ENCODE data around the gene STIM2. TPM values are rescaled to one million over a fixed set of nuclear protein-coding genes. Genes with fewer than 3 reads are reported as not detected.

STIM2 gene
- total RNA-seq, 4 donors from 2014 or later: 17.2 to 71.4 (median 20.7) TPM

GRCh38 chr4:27057053-27057452 is 196.4 kb downstream of the STIM2 start:
- H3K36me3 ChIP-seq: no peaks in the 10 kb centered on the region
- H3K4me3 ChIP-seq: no peak overlapping the region
- H3K4me1 ChIP-seq: peaks cover 0 to 7% (median 0%) of the 10 kb centered on the region in 4 donors
- intact Hi-C loops (cut with DNase I; ENCODE audit: low total_unique reads) (no loop called here), in situ Hi-C loops (cut with MboI; ENCODE audit: low pct_ligation_motif_present in 1 of 4, low pct_unique_long_range_greater_than_20kb in 1 of 4, low sequenced_read_pairs in 3 of 4) (loop anchor here in 1 of 4 donors (25.0 kb wide), 1 partner anchor 255 kb away; no protein-coding TSS in a partner anchor)
- TF ChIP-seq POLR2AphosphoS5 (IDR thresholded peaks at IDR 0.05) (no peak), POLR2A (IDR thresholded peaks at IDR 0.05) (no peak)
- peak; percentile 29 for DNase-seq
- H3K27ac ChIP-seq: no peak overlapping the region
- H3K27me3 ChIP-seq: peaks cover 3% of the 10 kb centered on the region
- WGBS, 2 donors (ENCODE audit: low coverage in 1 of 2): 65 to 75% methylated on average over 9 to 10 of the region's 10 CpGs
- H3K9me3 ChIP-seq: no peaks in the 10 kb centered on the region

- intact Hi-C loops (cut with DNase I; ENCODE audit: low total_unique reads) (no loop called here), in situ Hi-C loops (cut with MboI; ENCODE audit: low pct_ligation_motif_present in 1 of 4, low pct_unique_long_range_greater_than_20kb in 1 of 4, low sequenced_read_pairs in 3 of 4) (loop anchor here in 1 of 4 donors (25.0 kb wide), 1 partner anchor 255 kb away; no protein-coding TSS in a partner anchor)
- 78% methylated on average over 6 of the region's 6 CpGs; no CpG with 5 or more reads in 1 of the 2 donors for WGBS, 2 donors (ENCODE audit: low coverage in 1 of 2)
- Histone ChIP-seq H3K4me1 (peaks cover 0 to 7% (median 0%) of the 10 kb centered on the region in 4 donors), H3K27ac (no peak overlapping the region), H3K9me3 (no peaks in the 10 kb centered on the region), H3K36me3 (no peaks in the 10 kb centered on the region), H3K27me3 (peaks cover 3% of the 10 kb centered on the region), H3K4me3 (no peak overlapping the region)
- no peak for DNase-seq
- TF ChIP-seq, protein P1, sequence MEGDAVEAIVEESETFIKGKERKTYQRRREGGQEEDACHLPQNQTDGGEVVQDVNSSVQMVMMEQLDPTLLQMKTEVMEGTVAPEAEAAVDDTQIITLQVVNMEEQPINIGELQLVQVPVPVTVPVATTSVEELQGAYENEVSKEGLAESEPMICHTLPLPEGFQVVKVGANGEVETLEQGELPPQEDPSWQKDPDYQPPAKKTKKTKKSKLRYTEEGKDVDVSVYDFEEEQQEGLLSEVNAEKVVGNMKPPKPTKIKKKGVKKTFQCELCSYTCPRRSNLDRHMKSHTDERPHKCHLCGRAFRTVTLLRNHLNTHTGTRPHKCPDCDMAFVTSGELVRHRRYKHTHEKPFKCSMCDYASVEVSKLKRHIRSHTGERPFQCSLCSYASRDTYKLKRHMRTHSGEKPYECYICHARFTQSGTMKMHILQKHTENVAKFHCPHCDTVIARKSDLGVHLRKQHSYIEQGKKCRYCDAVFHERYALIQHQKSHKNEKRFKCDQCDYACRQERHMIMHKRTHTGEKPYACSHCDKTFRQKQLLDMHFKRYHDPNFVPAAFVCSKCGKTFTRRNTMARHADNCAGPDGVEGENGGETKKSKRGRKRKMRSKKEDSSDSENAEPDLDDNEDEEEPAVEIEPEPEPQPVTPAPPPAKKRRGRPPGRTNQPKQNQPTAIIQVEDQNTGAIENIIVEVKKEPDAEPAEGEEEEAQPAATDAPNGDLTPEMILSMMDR (IDR thresholded peaks at IDR 0.05): no peak
- TF ChIP-seq POLR2A (IDR thresholded peaks at IDR 0.05) (no peak), POLR2AphosphoS5 (IDR thresholded peaks at IDR 0.05) (no peak), EP300 (IDR thresholded peaks at IDR 0.05; ENCODE audit: low read depth) (no peak)
Measured at GRCh38 chr4:27057662-27058061, 197.0 kb downstream of the STIM2 start.

DNA sequence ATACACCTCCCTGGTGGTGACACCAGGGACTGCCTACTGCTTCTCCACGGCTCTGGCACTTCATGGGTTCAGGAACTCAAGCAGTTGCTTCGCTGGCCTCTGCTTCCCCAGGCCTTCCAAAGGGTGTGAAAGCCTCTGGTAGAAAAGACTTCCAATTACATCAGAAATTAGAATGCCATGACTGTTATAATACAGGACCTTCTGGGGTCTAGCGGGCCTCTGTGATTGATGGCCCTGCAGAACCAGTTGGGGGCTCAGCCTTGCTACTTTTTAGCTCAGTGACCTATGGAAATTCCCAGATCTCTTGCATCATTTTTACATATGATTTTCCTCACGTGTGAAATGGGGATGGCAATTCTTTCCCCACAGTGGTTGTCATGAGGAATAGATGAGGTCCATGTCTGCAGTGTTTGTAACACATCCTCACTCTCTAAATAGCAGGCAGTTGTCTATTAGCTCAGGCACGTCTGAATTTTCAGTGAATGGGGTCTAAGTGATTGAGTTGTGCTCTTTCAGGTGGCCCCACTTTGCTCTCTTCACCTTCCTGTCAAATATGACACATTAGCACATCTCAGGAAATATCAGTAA is 198.3 kb downstream of the STIM2 start:
- 43 to 45% methylated on average over 3 to 5 of the region's 5 CpGs for WGBS, 2 donors (ENCODE audit: low coverage in 1 of 2)
- in situ Hi-C loops (cut with MboI; ENCODE audit: low pct_ligation_motif_present in 1 of 4, low pct_unique_long_range_greater_than_20kb in 1 of 4, low sequenced_read_pairs in 3 of 4) (loop anchor here in 1 of 4 donors (25.0 kb wide), 1 partner anchor 253 kb away; no protein-coding TSS in a partner anchor), intact Hi-C loops (cut with DNase I; ENCODE audit: low total_unique reads) (no loop called here)
- Histone ChIP-seq H3K4me1 (peaks cover 0 to 7% (median 0%) of the 10 kb centered on the region in 4 donors), H3K4me3 (no peak overlapping the region), H3K27ac (no peak overlapping the region), H3K9me3 (no peaks in the 10 kb centered on the region), H3K36me3 (no peaks in the 10 kb centered on the region), H3K27me3 (peaks cover 3% of the 10 kb centered on the region)
- DNase-seq: no peak
- TF ChIP-seq POLR2AphosphoS5 (IDR thresholded peaks at IDR 0.05): no peak
- TF ChIP-seq POLR2A (IDR thresholded peaks at IDR 0.05): no peak
- TF ChIP-seq, protein P1 (IDR thresholded peaks at IDR 0.05): no peak
- no peak for TF ChIP-seq EP300 (IDR thresholded peaks at IDR 0.05; ENCODE audit: low read depth)

DNA sequence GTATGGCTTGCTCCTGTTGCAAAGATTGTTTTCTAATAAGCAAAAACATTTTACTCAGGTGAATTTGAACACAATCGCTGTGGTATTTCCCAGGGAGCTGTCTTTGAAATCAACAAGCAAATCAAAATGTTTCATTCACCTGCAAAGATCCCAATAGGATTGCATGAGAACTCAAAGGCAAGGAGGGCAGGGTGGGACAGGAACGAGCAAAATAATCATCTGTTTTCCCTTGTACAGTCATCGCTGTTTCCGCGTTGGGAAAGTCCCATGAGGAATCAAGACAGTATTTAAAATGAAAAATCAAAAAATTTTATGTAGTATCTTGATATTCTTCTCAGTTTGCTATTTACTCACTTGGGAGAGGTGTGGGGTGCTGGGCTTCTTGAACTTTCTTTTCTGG is 198.8 kb downstream of the STIM2 start:
- H3K9me3 ChIP-seq: no peaks in the 10 kb centered on the region
- peaks cover 3% of the 10 kb centered on the region for H3K27me3 ChIP-seq
- H3K4me1 ChIP-seq: peaks cover 0 to 7% (median 0%) of the 10 kb centered on the region in 4 donors
- DNase-seq: no peak
- intact Hi-C loops (cut with DNase I; ENCODE audit: low total_unique reads): no loop called here
- H3K4me3 ChIP-seq: no peak overlapping the region
- no peaks in the 10 kb centered on the region for H3K36me3 ChIP-seq
- in situ Hi-C loops (cut with MboI; ENCODE audit: low pct_ligation_motif_present in 1 of 4, low pct_unique_long_range_greater_than_20kb in 1 of 4, low sequenced_read_pairs in 3 of 4): loop anchor here in 1 of 4 donors (25.0 kb wide), 1 partner anchor 253 kb away; no protein-coding TSS in a partner anchor
- no peak overlapping the region for H3K27ac ChIP-seq
- WGBS, 2 donors (ENCODE audit: low coverage in 1 of 2): 82 to 87% methylated on average over 5 of the region's 5 CpGs
- no peak for TF ChIP-seq POLR2AphosphoS5 (IDR thresholded peaks at IDR 0.05)
- TF ChIP-seq POLR2A (IDR thresholded peaks at IDR 0.05): no peak
- no peak for TF ChIP-seq EP300 (IDR thresholded peaks at IDR 0.05; ENCODE audit: low read depth)
- TF ChIP-seq, protein P1 (IDR thresholded peaks at IDR 0.05): no peak

All from transverse colon (tissue), 4 donors.